Loucy (cell line): ENCODE results near the gene IGDCC3.

Source experiments
- H2AFZ ChIP-seq: fragments of 200-600 bp; sonication (generic); 2 replicates; pipeline ENCODE4 v1.6.0; 2016; ENCODE audit warnings: antibody characterized with exemption, mild to moderate bottlenecking, low read length, moderate library complexity
- H3F3A ChIP-seq: fragments of 200-600 bp; 2 replicates; pipeline ENCODE4 v1.6.0; 2016; ENCODE audit warnings: antibody characterized with exemption, low read depth, mild to moderate bottlenecking
- H3K27me3 ChIP-seq: fragments of 200-600 bp; sonication (generic); 2 replicates; pipeline ENCODE4 v1.6.1; 2014; ENCODE audit warnings: low read length, mild to moderate bottlenecking; ENCODE audit not compliant: insufficient read depth, poor library complexity, severe bottlenecking
- H3K36me3 ChIP-seq: fragments of 200-600 bp; sonication (generic); 2 replicates; pipeline ENCODE4 v1.6.1; 2016; ENCODE audit warnings: low read length; ENCODE audit not compliant: insufficient read depth
- H3K4me1 ChIP-seq: fragments of 200-600 bp; sonication (generic); 2 replicates; pipeline ENCODE4 v1.5.1; 2014; ENCODE audit warnings: low read length, mild to moderate bottlenecking; ENCODE audit not compliant: insufficient read depth, poor library complexity, severe bottlenecking
- H3K4me2 ChIP-seq: fragments of 200-600 bp; sonication (generic); 2 replicates; pipeline ENCODE4 v1.6.0; 2014; ENCODE audit warnings: antibody characterized with exemption, low read length, low read depth, mild to moderate bottlenecking; ENCODE audit not compliant: poor library complexity, severe bottlenecking
- H3K4me3 ChIP-seq: fragments of 200-600 bp; sonication (generic); 2 replicates; pipeline ENCODE4 v1.5.1; 2014; ENCODE audit warnings: low read length, mild to moderate bottlenecking, mixed read lengths; ENCODE audit not compliant: poor library complexity, severe bottlenecking
- H3K79me2 ChIP-seq: fragments of 200-600 bp; sonication (generic); 2 replicates; pipeline ENCODE4 v1.6.1; 2014; ENCODE audit warnings: low read length; ENCODE audit not compliant: insufficient read depth
- H3K9ac ChIP-seq: fragments of 200-600 bp; sonication (generic); 2 replicates; pipeline ENCODE4 v1.6.0; 2014; ENCODE audit warnings: mild to moderate bottlenecking, low read depth, low read length, moderate library complexity; ENCODE audit not compliant: poor library complexity, severe bottlenecking
- H3K9me2 ChIP-seq: fragments of 200-600 bp; sonication (generic); replicated peaks from 2 replicates; pipeline ENCODE4 v1.6.1; 2016; ENCODE audit warnings: low read depth, low read length, mixed read lengths
- H3K9me3 ChIP-seq: fragments of 200-600 bp; sonication (generic); 2 replicates; pipeline ENCODE4 v1.6.1; 2014; ENCODE audit warnings: mild to moderate bottlenecking, antibody characterized with exemption, low read length, low read depth; ENCODE audit not compliant: insufficient read depth
- H4K20me1 ChIP-seq: fragments of 200-600 bp; sonication (generic); 2 replicates; pipeline ENCODE4 v1.6.0; 2014; ENCODE audit warnings: antibody characterized with exemption, low read length, mild to moderate bottlenecking; ENCODE audit not compliant: insufficient read depth, poor library complexity, severe bottlenecking
- EZH2phosphoT487 ChIP-seq: fragments of 200-600 bp; IDR thresholded peaks from 2 replicates; pipeline ENCODE4 v1.6.1; 2018; ENCODE audit warnings: antibody characterized with exemption, mild to moderate bottlenecking, moderate library complexity, borderline replicate concordance
- TF ChIP-seq, protein P1 (sequence below): fragments of 200-600 bp; sonication (generic); conservative IDR thresholded peaks from 2 replicates; pipeline ENCODE4 v1.5.1; 2014; ENCODE audit warnings: mild to moderate bottlenecking, antibody characterized with exemption, low read length

IGDCC3 gene

DNA sequence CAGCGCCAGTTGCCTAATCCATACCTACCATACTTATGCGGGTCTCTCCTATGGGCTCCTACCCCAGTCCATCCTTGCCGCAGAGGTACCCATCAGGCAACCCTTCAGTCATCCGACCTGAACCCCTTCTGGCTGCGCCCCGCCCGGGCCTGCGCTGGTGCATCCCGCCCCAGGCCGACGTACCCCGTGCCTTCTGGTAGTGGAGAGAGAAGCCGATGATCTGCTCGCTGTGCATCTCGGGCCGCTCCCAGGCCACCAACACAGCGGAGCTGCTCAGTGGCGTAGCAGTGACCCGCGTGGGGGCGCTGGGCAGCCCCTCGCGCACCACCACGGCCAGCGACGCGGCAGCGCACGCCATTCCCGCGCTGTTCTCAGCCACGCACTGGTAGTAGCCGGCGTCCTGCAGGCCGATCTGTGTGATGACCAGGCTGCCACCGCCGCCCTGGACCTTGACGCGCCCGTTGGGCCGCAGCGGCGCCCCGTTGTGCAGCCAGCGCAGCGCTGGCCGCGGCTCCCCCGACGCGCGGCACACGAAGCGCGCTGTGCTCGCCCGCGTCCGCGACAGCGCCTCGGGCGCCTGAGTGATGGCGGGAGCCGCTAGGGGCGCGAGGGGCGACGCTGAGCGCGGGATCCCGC, 17.9 kb upstream of the IGDCC3 start:
- TF ChIP-seq, protein P1, sequence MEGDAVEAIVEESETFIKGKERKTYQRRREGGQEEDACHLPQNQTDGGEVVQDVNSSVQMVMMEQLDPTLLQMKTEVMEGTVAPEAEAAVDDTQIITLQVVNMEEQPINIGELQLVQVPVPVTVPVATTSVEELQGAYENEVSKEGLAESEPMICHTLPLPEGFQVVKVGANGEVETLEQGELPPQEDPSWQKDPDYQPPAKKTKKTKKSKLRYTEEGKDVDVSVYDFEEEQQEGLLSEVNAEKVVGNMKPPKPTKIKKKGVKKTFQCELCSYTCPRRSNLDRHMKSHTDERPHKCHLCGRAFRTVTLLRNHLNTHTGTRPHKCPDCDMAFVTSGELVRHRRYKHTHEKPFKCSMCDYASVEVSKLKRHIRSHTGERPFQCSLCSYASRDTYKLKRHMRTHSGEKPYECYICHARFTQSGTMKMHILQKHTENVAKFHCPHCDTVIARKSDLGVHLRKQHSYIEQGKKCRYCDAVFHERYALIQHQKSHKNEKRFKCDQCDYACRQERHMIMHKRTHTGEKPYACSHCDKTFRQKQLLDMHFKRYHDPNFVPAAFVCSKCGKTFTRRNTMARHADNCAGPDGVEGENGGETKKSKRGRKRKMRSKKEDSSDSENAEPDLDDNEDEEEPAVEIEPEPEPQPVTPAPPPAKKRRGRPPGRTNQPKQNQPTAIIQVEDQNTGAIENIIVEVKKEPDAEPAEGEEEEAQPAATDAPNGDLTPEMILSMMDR: no peak
- no peak for TF ChIP-seq EZH2phosphoT487
- H3K4me3 ChIP-seq: no peak overlapping the region
- H3K9me2 ChIP-seq: no peaks in the 10 kb centered on the region
- no peaks in the 10 kb centered on the region for H3F3A ChIP-seq
- H3K4me2 ChIP-seq: no peak overlapping the region
- no peak overlapping the region for H2AFZ ChIP-seq
- no peaks in the 10 kb centered on the region for H3K36me3 ChIP-seq
- H3K79me2 ChIP-seq: no peaks in the 10 kb centered on the region
- H3K4me1 ChIP-seq: no peaks in the 10 kb centered on the region
- H4K20me1 ChIP-seq: no peaks in the 10 kb centered on the region
- no peaks in the 10 kb centered on the region for H3K9me3 ChIP-seq
- H3K9ac ChIP-seq: no peak overlapping the region
- H3K27me3 ChIP-seq: no peaks in the 10 kb centered on the region

DNA sequence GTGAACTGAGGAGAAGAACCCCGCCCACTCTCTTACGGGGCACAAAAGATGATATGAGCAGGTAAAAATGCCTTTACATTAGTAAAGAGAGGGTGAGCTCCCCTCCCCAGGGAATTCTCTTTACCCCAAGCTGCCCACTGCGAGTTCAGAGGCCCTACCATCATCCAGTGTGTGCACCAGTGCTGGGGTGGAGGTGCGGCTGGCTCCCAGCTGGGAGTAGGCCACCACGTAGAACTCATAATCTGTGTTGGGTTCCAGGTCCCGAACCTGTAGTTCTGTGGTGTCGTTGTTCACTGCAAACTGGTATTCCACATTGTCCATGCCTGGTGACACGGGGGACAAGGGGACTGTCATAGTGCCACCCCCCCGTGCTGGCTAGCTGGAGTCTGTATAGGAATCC, 17.1 kb upstream of the IGDCC3 start:
- H3K9me3 ChIP-seq: no peaks in the 10 kb centered on the region
- H3K79me2 ChIP-seq: no peaks in the 10 kb centered on the region
- H2AFZ ChIP-seq: no peak overlapping the region
- H3K9me2 ChIP-seq: no peaks in the 10 kb centered on the region
- no peaks in the 10 kb centered on the region for H3F3A ChIP-seq
- no peak for TF ChIP-seq EZH2phosphoT487
- TF ChIP-seq, protein P1: no peak
- no peaks in the 10 kb centered on the region for H3K4me1 ChIP-seq
- no peak overlapping the region for H3K9ac ChIP-seq
- H4K20me1 ChIP-seq: no peaks in the 10 kb centered on the region
- H3K36me3 ChIP-seq: no peaks in the 10 kb centered on the region
- H3K4me3 ChIP-seq: no peak overlapping the region
- no peaks in the 10 kb centered on the region for H3K27me3 ChIP-seq
- no peak overlapping the region for H3K4me2 ChIP-seq

DNA sequence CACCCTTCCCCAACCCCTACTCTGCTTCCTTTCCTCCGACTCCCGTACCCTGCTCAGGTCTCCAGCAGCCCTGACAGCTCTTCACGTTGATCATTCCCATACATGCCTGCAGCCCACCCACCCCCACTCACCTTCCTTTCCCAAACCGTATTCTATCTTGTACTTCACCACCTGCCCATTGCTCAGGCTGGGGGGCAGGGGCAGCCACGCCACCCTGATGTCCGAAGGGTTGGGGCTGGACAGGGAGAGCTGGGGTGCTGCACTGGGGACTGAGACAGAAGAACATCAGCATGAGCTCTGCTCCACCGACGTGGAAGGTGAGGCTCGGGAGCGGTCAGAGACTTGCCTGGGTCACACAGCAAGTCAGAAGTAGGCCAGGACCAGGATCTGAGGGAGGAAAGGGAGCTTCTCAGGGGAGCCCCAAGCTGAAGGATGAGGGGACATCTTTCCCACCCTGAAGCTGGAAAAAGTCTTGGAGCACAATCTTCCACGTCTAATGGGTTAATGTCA, 16.5 kb upstream of the IGDCC3 start:
- Histone ChIP-seq H3F3A (no peaks in the 10 kb centered on the region), H3K79me2 (no peaks in the 10 kb centered on the region), H3K9me2 (no peaks in the 10 kb centered on the region), H3K4me2 (no peak overlapping the region), H2AFZ (no peak overlapping the region), H3K36me3 (no peaks in the 10 kb centered on the region), H3K4me3 (no peak overlapping the region), H3K27me3 (no peaks in the 10 kb centered on the region), H4K20me1 (no peaks in the 10 kb centered on the region), H3K9ac (no peak overlapping the region), H3K4me1 (no peaks in the 10 kb centered on the region), H3K9me3 (no peaks in the 10 kb centered on the region)
- no peak for TF ChIP-seq EZH2phosphoT487
- TF ChIP-seq, protein P1: no peak
